Stimulated activated CD4-positive, alpha-beta T cell treated with anti-CD3 and anti-CD28 coated beads, Interleukin-12 subunit alpha, Interleukin-12 subunit beta, amount 100 ng/mL, for 24 hours (primary cell): Measurements from ENCODE around the gene RAPGEFL1.
"Not testable (repeated sequence)": the region's sequence is repeated elsewhere in the genome, so short reads cannot be mapped to it uniquely, and the experiment has no call there.

ENCODE experiments used
- DNase-seq, 2 experiments: peaks; one replicate each; pipeline ENCODE4 v3.0.0-alpha.2; 2020; ENCODE audit warnings: low read depth in 2 of 2

Gene RAPGEFL1

GRCh38 chr17:40177275-40177874, at the start of gene RAPGEFL1:
TSS of gene RAPGEFL1 (plus strand) at chr17:40177470. CDS start at chr17:40177862, 392 bp downstream.
- DNase-seq = peak; percentile 75 to 90

DNA sequence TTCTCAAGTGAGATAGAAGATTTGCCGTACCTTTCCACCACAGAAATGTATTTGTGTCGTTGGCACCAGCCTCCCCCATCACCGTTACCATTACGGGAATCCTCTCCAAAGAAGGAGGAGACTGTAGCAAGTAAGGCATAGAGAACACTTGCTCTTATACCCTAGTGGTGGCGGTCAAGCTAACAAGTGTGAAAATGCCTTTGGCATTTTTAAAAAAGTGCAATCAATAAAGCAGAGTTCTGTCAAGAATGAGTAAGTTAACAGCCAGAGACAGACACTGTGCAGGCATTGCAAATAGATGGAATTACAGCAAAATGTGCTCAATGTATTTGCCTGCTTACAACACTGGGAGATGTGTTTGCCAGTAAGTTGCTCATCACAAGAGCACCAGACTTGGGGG, 47.8 kb upstream of the RAPGEFL1 start:
- DNase-seq = no peak

GRCh38 chr17:40130352-40131042, 46.8 kb upstream of the RAPGEFL1 start:
- no peak for DNase-seq

DNA sequence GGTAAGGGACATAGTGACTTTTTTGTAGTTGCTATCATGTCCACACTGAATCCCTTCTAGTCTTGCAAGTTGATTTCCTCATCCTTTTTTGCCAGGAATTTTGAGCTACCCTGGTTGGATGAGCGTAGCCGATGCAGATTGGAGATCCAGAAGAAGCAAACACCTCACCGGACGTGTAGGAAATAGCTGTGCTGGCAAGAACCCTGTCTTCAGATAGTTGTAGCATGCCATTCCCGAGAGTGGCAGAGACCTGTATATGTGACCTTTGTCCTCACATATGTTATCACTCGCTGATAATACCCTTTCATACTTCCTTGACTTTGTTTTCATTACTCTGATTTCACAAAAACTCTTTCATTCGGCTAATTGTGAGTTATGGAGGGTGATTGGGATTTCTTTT, 43.1 kb upstream of the RAPGEFL1 start:
- DNase-seq = no peak

DNA sequence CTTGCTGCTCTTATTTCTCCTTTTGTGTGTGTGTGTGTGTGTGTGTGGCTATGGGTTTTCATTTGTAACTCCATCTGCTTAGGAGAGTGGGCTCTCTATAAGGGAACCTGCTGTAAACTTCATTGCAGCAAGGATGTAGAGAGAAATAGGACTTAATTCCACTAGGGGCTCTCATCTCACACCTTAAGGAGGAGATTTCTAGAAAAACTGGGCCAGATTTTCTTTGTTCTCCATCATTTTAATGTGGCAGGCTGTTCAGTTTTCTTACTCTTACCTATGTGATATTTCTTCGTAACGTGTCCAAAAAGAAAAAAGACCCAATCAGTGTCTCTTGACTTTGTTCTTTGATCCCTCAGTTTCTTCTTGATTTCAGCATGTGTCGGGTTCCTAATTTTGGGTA, 41.5 kb upstream of the RAPGEFL1 start:
- no peak for DNase-seq

- no peak for DNase-seq
These were observed 37.7 kb upstream of the RAPGEFL1 start for GRCh38 chr17:40139566-40140058.

GRCh38 chr17:40143166-40143565, 34.1 kb upstream of the RAPGEFL1 start:
- not testable (repeated sequence) for DNase-seq

- no peak for DNase-seq
These were observed 31.8 kb upstream of the RAPGEFL1 start for GRCh38 chr17:40145476-40145875.

DNA sequence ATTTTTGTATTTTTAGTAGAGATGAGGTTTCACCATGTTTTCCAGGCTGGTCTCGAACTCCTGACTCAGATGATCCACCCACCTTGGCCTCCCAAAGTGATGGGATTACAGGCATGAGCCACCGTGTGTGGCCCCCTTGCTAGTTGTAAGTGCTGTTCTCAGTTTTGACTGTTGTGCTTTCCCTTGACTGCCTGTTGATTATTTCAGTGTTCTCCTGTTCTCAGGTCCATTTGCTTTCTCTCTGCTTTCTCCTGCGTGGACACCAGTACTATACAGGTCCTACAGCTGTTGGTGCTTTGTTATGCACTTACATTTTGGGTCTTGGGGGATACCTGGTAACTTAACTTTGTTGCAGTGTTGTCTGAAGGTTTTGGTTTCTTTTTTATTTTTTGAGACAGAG, 28.7 kb upstream of the RAPGEFL1 start:
- no peak for DNase-seq

DNA sequence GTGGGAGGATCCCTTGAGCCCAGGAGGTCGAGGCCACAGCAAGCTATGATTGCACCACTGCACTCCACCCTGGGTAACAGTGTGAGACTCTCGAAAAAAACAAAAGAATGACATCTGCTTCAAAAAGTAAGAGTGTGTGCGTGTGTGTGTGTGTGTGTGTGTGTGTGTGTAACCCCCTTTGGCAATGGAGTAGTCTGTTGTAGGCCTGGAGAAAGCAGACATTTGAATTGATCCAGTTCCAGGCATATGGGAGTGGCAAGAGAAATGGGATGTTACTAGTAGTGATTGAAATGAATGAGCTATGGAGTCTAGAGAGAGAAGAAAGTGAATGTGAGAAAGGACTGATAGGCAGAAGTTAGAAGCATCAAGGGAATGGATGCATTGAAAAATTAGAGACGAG, 27.0 kb upstream of the RAPGEFL1 start:
- no peak for DNase-seq

GRCh38 chr17:40151414-40151963, 25.8 kb upstream of the RAPGEFL1 start:
- no peak for DNase-seq

DNA sequence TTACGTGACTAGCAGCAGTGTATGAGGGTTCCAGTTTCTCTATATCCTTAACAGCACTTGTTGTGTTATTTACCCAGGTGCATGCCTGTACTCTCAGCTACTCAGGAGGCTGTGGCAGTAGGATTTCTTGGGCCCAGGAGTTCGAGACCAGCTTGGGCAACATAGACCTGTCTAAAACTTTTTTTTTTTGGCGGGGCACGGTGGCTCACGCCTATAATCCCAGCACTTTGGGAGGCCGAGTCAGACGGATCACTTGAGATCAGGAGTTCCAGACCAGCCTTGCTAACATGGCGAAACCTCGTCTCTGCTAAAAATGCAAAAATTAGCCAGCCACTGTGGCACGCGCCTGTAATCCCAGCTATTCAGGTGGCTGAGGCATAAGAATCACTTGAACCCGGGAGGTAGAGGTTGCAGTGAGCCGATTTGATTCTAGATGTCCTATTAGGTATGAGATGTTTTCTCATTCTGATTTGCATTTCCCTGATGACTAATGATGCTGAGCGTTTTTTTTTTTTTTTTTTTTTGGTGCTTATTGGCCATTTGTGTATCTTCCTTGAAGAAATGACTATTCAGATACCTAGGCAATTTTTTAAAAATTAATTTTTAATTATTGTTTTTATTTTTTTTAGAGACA, 23.6 kb upstream of the RAPGEFL1 start:
- DNase-seq = no peak

GRCh38 chr17:40157973-40158372, 19.3 kb upstream of the RAPGEFL1 start:
- DNase-seq = no peak

DNA sequence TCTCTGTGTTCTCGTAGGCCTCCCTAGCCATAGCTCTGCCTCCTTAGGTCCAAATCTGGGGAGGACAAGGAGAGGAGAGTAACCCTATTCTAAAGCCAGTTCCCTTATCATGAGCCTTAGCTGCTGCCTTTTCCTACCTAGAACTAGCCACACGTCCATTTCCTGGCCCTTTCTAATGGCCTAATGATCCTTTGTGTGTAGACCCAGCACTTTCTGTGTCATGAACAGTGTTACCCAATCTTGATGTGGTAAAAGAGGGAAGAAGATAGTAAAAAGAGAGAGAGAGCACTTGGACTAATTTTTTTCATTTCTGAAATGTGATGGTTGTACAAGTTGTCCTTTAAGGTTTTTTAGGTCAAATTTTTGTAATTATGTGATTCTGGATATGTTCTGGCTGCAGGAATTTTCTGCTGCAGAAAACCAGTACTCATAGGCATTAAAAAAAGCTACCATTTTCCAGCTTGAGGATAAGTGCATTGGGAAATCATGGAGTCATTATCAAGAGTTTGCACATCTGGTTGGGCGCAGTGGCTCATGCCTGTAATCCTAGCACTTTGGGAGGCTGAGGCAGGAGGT, 18.7 kb upstream of the RAPGEFL1 start:
- DNase-seq = no peak

DNA sequence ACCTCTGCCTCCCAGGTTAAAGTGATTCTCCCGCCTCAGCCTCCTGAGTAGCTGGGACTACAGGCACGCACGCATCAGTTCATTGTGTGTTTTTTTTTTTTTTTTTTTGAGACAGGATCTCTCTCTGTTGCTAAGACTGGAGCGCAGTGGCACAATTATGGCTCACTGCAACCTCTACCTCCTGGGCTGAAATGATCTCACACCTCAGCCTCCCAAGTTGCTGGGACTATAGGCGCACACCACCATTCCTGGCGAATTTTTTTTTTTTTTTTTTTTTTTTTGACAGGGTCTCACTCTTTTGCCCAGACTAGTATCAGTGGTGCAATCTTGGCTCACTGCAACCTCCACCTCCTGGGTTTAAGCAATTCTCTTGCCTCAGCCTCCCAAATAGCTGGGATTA, 17.8 kb upstream of the RAPGEFL1 start:
- DNase-seq = no peak

DNA sequence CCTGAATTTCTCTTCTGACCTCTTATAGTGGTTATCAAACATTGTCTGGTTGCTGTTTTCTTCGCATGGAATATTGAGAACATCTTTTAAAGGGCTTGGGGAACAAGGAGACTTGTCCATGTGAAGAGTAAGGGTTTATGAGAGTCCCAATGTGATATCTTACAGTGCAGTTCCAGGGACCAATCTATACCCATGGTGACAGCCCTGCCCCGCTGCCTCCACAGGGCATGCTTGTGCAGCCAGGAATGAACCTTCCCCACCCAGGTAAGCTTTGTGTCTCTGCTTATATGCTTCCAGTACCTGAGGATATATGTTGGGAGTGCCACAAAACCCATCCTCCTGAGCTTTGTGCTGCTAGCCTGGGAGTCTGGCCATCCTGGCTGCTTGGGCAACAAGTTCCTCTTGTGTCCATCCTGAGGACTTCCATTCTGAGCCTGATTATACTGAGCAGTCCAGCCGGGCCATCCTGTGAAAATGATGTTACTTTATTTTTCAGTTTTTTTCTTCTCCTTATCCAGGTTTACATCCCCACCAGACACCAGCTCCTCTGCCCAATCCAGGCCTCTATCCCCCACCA, 9.5 kb upstream of the RAPGEFL1 start:
- no peak for DNase-seq

DNA sequence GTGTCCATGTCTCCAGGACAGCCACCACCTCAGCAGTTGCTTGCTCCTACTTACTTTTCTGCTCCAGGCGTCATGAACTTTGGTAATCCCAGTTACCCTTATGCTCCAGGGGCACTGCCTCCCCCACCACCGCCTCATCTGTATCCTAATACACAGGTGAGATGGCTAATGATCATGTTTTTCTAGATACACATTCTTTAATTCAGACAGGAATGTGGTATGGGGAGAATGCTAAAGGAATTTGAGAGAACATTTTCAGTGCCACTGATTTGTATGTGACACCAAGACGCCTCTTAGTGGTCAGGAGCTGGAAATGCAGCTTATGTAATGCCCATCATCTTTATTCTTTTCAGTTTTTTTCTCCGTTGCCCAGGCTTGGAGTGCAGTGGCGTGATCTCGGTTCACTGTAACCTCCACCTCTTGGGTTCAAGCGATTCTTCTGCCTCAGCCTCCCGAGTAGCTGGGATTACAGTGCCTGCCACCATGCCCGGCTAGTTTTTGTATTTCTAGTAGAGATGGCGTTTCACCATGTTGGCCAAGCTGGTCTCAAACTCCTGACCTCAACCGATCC, 8.9 kb upstream of the RAPGEFL1 start:
- DNase-seq = no peak

DNA sequence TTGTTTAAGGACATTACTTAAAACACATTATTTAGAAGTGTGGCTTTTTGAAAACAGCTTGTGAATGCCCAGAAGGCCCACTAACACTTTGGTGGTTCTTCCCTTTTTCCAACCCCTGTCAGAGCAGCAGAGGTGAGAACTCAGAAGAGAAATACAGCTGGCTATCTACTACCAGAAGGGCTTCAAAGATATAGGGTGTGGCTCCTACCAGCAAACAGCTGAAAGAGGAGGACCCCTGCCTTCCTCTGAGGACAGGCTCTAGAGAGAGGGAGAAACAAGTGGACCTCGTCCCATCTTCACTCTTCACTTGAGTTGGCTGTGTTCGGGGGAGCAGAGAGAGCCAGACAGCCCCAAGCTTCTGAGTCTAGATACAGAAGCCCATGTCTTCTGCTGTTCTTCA, 6.9 kb upstream of the RAPGEFL1 start:
- DNase-seq = no peak

GRCh38 chr17:40171750-40172149, 5.5 kb upstream of the RAPGEFL1 start:
- DNase-seq = no peak

GRCh38 chr17:40173091-40173777, 4.0 kb upstream of the RAPGEFL1 start:
- no peak for DNase-seq

DNA sequence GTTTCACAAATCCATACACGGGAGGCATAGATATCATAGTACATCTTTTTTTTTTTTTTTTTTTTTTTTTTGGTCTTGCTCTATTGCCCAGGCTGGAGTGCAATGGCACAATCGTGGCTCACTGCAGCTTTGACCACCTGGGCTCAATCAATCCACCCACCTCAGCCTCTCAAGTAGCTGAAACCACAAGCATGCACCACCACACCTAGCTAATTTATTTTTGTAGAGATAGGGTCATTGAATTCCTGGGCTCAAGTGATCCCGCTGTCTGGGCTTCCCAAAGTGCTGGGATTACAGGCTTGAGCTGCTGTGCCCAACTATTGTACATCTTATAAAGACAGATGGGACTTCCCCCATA, 3.5 kb upstream of the RAPGEFL1 start:
- DNase-seq = no peak
